ENCODE data around the gene C1orf35.

GRCh38 chr1:228072658-228073043 lies 30.5 kb downstream of the C1orf35 start:
- TF ChIP-seq LEF1 (IDR thresholded peaks at IDR 0.05; ENCODE audit: borderline replicate concordance) (no peak), SP1 (IDR thresholded peaks at IDR 0.05) (no peak), PKNOX1 (IDR thresholded peaks at IDR 0.05) (no peak), FOXA1 (IDR thresholded peaks at IDR 0.05) (no peak), L3MBTL2 (conservative IDR thresholded peaks at IDR 0.05) (no peak), NFRKB (IDR thresholded peaks at IDR 0.05) (no peak), ARNT (IDR thresholded peaks at IDR 0.05) (no peak)

All from HEK293T (cell line).